Ovary (tissue), 9 donors: ENCODE data around the gene GPR141. TPM values are rescaled to one million over a fixed set of nuclear protein-coding genes. Genes with fewer than 3 reads are reported as not detected.

Experiments used
- DNase-seq, 5 donors: peaks; one replicate each; pipeline ENCODE4 v3.0.0-alpha.2; 2019 to 2020
- H3K27ac ChIP-seq, 2 donors: fragments of 200-600 bp; one replicate each; pipeline versions ENCODE4 v1.5.1 to v1.8.0; 2019 to 2022
- H3K27me3 ChIP-seq: fragments of 200-600 bp; one replicate; pipeline ENCODE4 v1.8.0; 2022
- H3K36me3 ChIP-seq: fragments of 200-600 bp; sonication (generic); one replicate; pipeline ENCODE4 v1.5.1; 2019
- H3K4me1 ChIP-seq: one replicate; pipeline ENCODE4 v1.8.1; 2013; ENCODE audit warnings: mild to moderate bottlenecking, moderate library complexity; ENCODE audit not compliant: insufficient read depth
- H3K4me3 ChIP-seq: fragments of 200-600 bp; sonication (generic); one replicate; pipeline ENCODE4 v1.5.1; 2017
- H3K9me3 ChIP-seq, 2 donors: fragments of 200-600 bp in 1 of 2; sonication (generic) in 1 of 2; one replicate each; pipeline versions ENCODE4 v1.5.1 to v1.8.1; 2013 to 2019; ENCODE audit warnings: mild to moderate bottlenecking in 1 of 2, moderate library complexity in 1 of 2
- EP300 ChIP-seq: sonication (generic); formaldehyde crosslinking; IDR thresholded peaks from one replicate; pipeline ENCODE4 v1.6.1; 2017; ENCODE audit warnings: antibody characterized with exemption
- POLR2A ChIP-seq: fragments of 450-650 bp; IDR thresholded peaks from one replicate; pipeline ENCODE4 v1.6.1; 2017; ENCODE audit warnings: antibody characterized with exemption, mild to moderate bottlenecking, moderate library complexity
- WGBS, 3 donors: extraction: QIAGEN DNeasy Blood & Tissue Kit in 1 of 3; methylation state at CpG; one replicate each; pipeline versions ENCODE4 v1.1.5 to v1.1.7; 2013 to 2017; 5-methylcytosine and 5-hydroxymethylcytosine counted together
- intact Hi-C, 4 donors: fragments of 100-400 bp; cut with DNase I; formaldehyde crosslinking; loops; one replicate each; pipeline versions ENCODE4 v1.11.0 to v1.15.1; 2022 to 2023
- polyA plus RNA-seq, 2 donors: library from polyadenylated mRNA; stranded (reverse); fragments of 200-250 nt in 1 of 2; fragments of 350-450 nt in 1 of 2; fragmentation: Illumina TruSeq in 1 of 2; extraction: RNeasy Lipid Tissue Mini Kit (QIAGEN cat#74804) in 1 of 2; gene quantifications; one replicate each; pipeline ENCODE4 v1.2.3, GENCODE V29; 2013 to 2014
- total RNA-seq, 7 donors: library from RNA; depleted of rRNA in 2 of 7; stranded (reverse); fragments of >200 nt in 2 of 7; fragmentation: NEBNext Ultra II Directional in 3 of 7; extraction: Animal tissue kit (Norgen Biotek cat#: 25700) in 3 of 7; gene quantifications; one replicate each; pipeline versions ENCODE4 v1.1.0 to v1.2.4, GENCODE V29; 2016 to 2023
- TF ChIP-seq, protein P1 (sequence below), 3 donors: fragments of 450-650 bp in 2 of 3; fragments of 200-600 bp in 1 of 3; IDR thresholded peaks; one replicate each; pipeline versions ENCODE4 v1.5.1 to v1.8.0; 2016 to 2022; ENCODE audit warnings: antibody characterized with exemption in 3 of 3, mild to moderate bottlenecking in 1 of 3
- donor health status: DM: no; HTN: no; CAD: no; lungs with moderate emphysema.
- donor health status: DM: no; HTN: no; CAD: no.
- donor health status: Bipolar disorder and iron deficiency.
- donor health status: DM: yes; HTN: yes; CAD: no.
- donor health status: DM: no; HTN: no; CAD: no.
- donor health status: DM: yes; HTN: yes; CAD: no.

Gene GPR141
- total and polyA plus RNA-seq, 9 donors: 0.08 to 1.2 (median 0.63) TPM; not detected in 5

GRCh38 chr7:37670436-37670835, 13.1 kb upstream of the GPR141 start:
- DNase-seq: no peak
- Histone ChIP-seq H3K27me3 (no peaks in the 10 kb centered on the region), H3K4me1 (no peaks in the 10 kb centered on the region), H3K36me3 (no peaks in the 10 kb centered on the region), H3K27ac (no peak overlapping the region), H3K9me3 (no peaks in the 10 kb centered on the region), H3K4me3 (no peak overlapping the region)
- 83 to 88% (median 88%) methylated on average over 1 of the region's 1 CpG for WGBS, 3 donors
- TF ChIP-seq POLR2A: no peak
- TF ChIP-seq EP300: no peak
- TF ChIP-seq, protein P1, sequence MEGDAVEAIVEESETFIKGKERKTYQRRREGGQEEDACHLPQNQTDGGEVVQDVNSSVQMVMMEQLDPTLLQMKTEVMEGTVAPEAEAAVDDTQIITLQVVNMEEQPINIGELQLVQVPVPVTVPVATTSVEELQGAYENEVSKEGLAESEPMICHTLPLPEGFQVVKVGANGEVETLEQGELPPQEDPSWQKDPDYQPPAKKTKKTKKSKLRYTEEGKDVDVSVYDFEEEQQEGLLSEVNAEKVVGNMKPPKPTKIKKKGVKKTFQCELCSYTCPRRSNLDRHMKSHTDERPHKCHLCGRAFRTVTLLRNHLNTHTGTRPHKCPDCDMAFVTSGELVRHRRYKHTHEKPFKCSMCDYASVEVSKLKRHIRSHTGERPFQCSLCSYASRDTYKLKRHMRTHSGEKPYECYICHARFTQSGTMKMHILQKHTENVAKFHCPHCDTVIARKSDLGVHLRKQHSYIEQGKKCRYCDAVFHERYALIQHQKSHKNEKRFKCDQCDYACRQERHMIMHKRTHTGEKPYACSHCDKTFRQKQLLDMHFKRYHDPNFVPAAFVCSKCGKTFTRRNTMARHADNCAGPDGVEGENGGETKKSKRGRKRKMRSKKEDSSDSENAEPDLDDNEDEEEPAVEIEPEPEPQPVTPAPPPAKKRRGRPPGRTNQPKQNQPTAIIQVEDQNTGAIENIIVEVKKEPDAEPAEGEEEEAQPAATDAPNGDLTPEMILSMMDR (IDR thresholded peaks at IDR 0.05): no peak
- intact Hi-C loops: no loop called here

- H3K27ac ChIP-seq: no peak overlapping the region
- no peaks in the 10 kb centered on the region for H3K4me1 ChIP-seq
- WGBS, 3 donors: 80 to 88% (median 85%) methylated on average over 3 of the region's 3 CpGs
- no peaks in the 10 kb centered on the region for H3K36me3 ChIP-seq
- no peak for DNase-seq
- H3K4me3 ChIP-seq: no peak overlapping the region
- intact Hi-C loops: no loop called here
- TF ChIP-seq EP300 (no peak), POLR2A (no peak)
- TF ChIP-seq, protein P1 (IDR thresholded peaks at IDR 0.05): no peak
- no peaks in the 10 kb centered on the region for H3K27me3 ChIP-seq
- no peaks in the 10 kb centered on the region for H3K9me3 ChIP-seq
These were observed 11.7 kb upstream of the GPR141 start for GRCh38 chr7:37671876-37672275.

GRCh38 chr7:37672926-37673325, 10.6 kb upstream of the GPR141 start:
- no peaks in the 10 kb centered on the region for H3K4me1 ChIP-seq

DNA sequence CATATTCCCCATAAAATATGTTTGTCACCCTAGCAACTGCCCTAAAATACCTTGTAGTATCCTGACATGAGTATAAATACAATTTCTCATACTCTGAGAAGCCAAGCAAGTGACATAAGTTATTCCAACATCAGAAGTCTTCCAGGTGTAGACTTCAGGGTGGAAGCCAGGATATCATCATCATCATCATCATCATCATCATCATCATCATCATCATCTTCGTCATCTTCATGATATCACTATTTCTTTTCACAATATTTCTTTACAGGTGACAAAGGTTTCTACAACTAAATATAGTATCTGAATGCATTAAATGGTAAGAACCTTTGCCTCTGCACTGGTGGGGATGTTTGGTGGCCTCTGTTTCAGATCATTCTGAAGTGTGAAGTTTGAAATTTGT, 10.0 kb upstream of the GPR141 start:
- H3K4me1 ChIP-seq: no peaks in the 10 kb centered on the region
- H3K27me3 ChIP-seq: no peaks in the 10 kb centered on the region
- TF ChIP-seq EP300 (no peak), POLR2A (no peak)
- TF ChIP-seq, protein P1 (IDR thresholded peaks at IDR 0.05): no peak
- no peak for DNase-seq
- WGBS, 3 donors: 85 to 89% (median 88%) methylated on average over 1 of the region's 1 CpG
- no peaks in the 10 kb centered on the region for H3K9me3 ChIP-seq
- H3K4me3 ChIP-seq: no peak overlapping the region
- intact Hi-C loops: no loop called here
- H3K27ac ChIP-seq: no peak overlapping the region
- H3K36me3 ChIP-seq: no peaks in the 10 kb centered on the region

More at GRCh38 chr7:37672926-37673325, 10.6 kb upstream of the GPR141 start:
- no peak for DNase-seq
- Histone ChIP-seq H3K4me3 (no peak overlapping the region), H3K27ac (no peak overlapping the region), H3K27me3 (no peaks in the 10 kb centered on the region), H3K36me3 (no peaks in the 10 kb centered on the region), H3K9me3 (no peaks in the 10 kb centered on the region)
- WGBS, 3 donors: 83 to 89% (median 85%) methylated on average over 3 of the region's 3 CpGs
- intact Hi-C loops: no loop called here
- TF ChIP-seq EP300 (no peak), POLR2A (no peak)
- TF ChIP-seq, protein P1 (IDR thresholded peaks at IDR 0.05): no peak
